NCI-H2107 (cell line): ENCODE data around the gene ITGA8.
"Not testable (repeated sequence)": the region's sequence is repeated elsewhere in the genome, so short reads cannot be mapped to it uniquely, and the experiment has no call there.

Experiments
- DNase-seq: peaks from one replicate; lab custom pipeline; 2025; lab: John Stamatoyannopoulos, UW

ITGA8 gene

DNA sequence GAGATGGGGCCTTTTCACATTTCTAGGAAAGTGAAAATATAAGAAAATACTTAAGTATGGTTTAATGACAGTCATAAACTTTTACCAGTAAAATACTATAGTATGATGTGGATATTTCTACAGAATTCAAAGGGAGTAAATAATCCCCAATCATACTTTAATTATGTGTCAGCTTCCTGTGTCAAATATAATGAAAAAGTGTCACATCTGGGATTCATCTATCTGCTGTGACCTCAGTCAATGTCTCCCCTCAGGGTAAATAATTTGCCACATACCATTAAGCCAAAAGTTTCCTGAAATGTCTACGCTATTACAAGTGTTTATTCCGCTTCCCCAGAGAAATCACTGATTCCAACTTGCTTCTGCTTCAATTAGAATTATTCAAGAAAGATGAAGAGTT, 110.5 kb downstream of the ITGA8 start:
- DNase-seq = no peak

DNA sequence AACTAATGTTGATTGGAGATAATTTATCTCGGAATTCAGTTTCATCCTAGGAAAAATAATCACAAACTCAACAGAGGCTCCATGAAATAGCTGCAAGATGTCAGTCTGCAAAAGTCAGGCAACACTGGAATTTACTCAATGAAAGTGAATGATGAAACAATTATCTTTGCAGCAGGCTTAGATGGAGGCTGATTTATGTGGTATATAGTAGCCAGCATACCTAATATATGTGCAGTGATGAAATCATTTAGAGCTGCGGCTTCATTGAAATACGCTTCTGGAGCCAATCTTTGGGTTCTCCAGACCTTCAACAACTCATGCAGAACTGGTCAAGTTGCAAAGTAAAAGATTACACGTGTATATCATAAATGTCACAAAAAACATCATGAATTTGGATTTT, 113.3 kb downstream of the ITGA8 start:
- DNase-seq = no peak

DNA sequence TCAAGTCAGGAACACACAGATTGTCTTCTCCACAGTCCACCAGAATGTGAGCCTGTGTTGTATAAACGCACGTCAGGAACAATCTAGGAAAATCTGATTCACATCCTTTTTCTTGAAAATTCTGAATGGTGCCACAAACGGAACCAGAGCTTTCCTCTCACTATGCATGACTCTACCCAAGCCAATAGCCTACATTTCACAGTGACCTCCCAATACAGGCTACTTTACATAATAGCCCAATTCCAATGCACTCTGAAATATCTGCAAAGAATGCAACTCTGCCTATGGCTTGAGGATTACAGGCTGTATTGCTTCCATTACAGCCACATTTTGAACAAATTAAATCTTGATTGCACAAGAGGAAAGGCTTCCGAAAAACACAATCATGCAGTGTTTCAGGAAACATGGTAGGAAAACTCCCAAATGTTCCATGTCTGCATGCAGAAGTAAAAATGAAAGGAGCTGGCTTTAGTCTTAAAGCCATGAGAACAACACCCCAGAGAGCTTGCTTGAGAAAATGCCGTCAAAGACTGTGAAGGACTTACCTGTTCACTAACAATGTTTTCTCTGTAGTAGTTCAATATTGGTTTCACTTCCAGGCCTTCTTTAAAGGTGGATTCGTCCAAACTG, 113.9 kb downstream of the ITGA8 start:
- DNase-seq = no peak

DNA sequence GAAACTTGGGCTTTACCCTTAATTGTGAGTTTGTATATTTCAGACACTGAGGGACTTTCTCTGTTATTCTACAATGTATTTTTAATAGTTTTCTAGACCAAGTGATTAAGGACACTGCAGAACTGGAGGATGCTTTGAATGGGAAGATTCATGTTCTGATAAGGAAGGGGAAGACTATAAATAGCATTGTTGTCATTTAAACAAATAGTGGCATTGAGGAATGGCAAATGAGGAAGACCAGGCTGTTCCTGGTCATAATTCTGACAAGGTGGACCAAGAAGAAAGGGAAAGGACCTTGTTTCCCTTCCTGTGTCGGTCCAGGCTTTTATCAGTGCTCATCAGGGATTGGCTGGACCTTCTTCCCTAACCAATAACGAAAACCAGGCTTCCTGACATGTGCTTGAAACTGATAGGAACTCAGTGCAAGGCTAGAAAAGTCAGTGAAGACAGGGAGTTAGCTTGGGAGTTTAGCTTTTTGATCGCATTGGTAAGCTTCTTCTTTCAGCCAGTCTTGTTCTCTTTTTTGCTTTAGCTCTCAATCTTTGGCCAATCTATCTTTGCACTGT, 116.2 kb downstream of the ITGA8 start:
- DNase-seq = no peak

DNA sequence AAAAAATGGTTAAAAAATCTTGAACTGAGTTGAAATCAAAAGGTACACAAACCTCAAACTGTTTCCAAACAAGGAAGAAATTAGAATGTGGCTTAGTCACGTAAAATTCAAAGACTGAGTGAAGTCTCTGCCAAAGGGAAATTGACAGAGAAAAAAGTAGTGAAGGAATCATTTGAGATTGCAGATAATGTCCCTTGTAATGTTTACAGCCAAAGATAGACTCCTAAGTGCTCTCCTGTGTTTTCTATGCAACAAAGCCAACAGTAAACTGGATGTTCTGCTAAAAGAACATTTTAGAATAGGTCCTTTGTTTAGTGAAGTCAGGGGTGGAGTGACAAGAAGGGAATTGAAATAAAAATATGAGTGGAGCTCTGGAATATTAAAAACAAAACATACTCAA, 117.9 kb downstream of the ITGA8 start:
- no peak for DNase-seq

DNA sequence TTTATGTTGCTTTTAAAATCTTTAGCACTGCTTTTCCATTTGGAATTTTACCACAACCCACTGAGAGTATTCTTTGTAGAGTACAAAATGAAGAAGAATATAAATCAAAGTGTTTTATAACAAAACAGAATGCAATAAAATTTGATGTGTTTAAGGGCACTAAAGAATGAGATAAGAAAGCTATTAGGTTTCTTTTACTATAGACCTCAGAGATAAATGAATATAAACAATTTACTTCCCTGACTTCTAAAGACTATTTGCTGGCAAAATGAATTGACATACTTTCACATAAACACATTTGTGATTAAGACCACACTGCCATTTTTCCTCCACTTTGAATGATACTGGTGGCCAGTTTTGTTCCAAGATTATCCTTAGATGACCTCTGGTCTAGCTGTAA, 124.5 kb downstream of the ITGA8 start:
- DNase-seq = no peak

DNA sequence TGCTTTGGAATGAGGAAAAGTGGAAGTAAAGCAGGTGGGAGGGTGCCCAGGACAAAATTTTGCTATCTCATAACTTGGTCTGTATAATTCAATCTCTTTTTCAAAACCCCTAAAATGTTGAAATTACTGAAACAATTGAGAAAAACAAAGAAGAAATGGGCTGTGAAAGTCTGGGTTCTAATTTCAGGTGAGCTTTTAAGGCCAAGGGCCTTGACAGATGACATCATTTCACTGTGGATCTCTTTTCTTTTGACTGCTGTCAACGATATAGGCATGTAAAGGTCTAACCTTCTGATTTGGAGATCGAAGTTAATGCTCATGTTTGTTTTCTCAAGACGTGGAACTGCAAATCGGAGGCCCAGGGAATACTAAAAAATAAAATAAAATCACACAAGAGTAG, 127.8 kb downstream of the ITGA8 start:
- DNase-seq = no peak

DNA sequence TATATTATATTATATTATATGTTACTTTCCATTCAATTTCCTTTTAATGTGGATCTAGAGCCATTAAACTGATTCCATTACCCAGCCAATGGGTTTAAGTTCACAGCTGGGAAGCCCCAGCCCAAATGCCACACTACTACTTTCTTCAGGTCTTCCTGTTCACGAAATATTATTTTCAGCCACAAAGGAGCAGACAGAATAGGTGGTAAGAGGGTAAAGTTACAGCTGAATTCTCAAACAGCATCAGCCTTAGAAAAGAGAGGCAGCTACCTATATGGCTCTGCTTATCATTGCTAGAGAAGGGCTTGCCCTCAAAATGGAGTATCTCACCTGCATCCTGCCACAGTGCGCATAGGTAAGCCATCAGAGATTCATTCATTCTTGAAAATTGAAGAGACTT, 128.3 kb downstream of the ITGA8 start:
- no peak for DNase-seq

DNA sequence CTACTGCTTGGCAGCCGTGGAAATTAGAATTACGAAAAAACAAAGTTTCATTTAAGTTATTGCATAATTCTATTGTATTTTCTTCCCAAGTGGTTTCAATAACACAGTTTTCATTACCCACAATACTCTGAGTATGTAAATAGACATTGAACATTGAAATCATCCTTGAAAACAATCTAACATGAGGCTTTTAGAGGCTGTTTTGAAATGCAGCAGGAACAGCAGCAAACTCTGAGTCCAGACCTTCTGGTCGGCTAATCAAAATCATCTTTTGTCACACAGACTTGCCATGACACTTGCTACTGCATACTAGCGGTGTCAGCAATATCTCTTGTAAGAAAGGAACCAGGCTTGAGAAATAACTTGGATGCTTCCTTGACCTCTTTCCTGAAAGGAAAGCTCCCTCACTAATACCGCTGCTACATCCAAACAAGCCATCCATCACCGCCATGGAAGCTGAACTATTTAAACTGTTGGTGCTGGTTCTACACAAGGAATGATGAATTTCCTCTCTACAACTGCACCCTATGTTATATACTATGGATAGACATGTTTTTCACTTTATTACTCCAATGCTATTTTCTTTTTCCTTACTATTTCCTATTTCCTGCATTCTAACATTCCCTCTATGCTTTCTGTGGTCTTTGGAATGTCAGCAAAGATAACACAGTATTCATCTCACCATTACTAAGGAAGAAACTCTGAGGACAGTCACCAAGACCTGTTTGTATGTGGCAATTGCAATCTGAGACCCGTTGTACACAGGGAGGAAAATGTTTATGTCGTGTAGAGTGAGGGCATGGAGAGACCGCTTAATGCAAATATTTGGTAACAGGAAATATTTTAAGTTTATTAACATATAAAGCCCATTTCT, 130.8 kb downstream of the ITGA8 start:
- no peak for DNase-seq

DNA sequence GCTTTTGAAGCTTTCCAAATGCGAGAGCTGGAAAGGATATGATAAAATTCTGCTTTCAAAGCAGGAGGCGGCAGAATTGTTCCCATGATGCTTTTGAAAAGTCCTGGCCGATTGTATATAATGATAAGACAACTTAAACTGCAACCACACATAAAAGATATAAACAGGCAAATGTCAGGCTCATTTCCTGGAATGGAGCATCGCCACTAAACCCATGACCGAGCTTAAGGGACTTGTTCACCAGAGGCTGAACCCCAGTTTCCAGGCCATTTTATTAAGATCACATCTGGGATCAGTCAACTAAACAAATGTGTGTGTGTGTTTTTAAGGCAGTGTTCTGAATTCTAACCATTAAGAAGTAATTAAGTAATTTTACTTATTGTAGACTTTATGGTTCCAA, 131.6 kb downstream of the ITGA8 start:
- DNase-seq = no peak

DNA sequence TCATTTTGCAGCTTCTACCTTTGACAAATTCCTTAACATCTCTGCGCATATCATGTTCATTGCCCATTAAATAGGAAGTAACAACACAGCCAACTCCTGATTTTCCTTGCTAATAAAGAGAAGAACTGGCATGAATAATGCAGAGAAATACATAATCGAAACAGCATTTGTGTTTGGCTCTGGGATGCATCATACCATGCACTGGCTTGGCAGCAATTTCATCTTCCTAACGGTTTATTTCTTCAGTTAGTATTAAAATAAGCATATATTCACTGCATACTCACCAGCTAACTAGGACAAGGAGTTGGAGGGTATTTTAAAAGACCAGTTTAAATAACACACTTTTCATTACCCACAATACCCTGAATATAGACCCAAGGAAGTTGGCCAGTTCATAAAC, 132.5 kb downstream of the ITGA8 start:
- no peak for DNase-seq

DNA sequence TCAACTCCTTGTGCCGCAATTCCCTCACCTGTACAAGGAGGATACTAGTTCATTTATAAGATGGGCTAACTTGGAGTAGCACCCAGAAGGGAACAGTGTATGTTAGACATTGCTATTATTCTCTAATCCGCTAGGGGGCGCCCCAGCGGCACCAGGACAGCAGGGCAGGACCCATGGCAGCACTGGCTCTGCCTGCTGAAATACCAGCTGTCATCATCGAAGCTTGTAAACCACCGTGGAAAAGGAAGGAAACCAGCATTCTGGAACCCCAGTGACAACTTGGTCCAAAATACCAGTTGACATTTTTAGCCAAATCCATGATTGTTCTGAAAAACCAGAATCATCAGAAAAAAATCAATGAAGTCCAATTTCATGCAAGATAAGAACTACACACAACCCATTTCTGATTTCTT, 134.4 kb downstream of the ITGA8 start:
- no peak for DNase-seq

DNA sequence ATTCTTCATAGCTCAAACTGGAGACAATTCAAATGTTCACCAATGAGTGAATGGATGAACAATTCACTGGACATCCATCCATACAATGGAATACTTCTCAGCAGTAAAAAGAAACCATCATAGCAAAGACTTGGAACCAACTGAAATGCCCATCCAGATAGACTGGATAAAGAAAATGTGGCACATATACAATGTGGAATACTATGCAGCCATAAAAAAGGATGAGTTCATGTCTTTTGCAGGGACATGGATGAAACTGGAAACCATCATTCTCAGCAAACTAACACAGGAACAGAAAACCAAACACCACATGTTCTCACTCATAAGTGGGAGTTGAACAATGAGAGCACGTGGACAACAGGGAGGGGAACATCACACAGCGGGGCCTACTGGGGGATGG, 136.8 kb downstream of the ITGA8 start:
- DNase-seq = not testable (repeated sequence)

DNA sequence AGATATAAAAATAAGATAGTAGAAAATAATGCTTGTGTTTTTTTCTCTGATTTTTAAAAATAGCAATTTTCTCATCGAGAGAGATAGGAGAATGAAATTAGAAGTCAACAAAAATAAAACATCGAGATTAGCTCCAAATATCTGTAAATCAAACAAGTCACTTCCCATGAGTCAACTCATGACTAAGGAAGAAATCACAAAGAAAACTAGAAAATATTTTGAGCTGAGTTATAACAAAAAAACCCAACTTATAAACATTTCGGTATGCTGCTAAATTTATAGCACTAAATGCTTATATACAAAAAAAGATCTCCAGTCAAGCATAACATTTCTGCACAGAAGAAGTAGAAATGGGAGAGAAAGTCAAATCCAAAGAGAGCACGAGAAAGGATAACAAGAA, 140.1 kb downstream of the ITGA8 start:
- no peak for DNase-seq

DNA sequence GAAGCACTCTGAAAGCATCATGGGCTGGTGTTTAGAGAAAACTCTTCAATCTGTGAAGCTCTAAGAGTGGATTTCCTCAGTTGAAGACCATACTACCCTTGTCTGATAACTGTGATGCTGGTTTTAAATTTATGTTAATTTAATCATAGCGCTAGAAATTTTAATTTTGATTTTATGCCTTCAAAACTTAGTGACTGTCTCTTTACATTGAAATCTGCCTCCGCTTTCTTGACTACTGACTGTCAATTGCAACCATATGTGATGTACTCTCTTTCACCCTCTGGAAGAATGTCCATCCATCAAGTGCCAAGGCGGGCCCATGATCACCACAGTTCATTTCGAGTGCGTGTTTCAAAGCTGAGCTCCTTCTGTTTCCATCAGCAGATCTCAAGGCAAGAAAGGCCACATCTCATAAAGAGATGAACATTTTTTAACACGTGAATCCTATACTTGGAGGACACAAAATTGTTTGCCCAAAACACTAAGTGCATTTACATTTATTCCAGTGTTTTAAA, 147.1 kb downstream of the ITGA8 start:
- DNase-seq = no peak

DNA sequence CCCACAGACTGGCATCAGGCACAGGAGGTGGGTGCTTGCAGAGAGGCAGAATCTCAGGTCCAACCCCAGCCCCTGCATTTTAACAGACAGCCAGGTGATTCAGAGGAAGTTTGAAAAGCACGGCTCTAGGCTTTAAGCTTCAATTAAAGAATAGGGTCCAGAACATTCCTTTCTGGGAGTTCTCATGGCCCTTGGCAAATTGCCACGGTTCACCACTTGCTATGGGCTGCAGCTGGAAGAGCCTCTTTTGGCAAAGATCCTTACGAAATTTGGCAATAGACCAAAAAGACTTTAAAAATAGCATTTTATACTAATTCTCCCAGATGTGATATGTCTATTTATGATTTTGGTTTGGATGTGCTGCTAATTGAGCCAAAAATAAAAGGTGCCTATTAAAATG, 148.1 kb downstream of the ITGA8 start:
- DNase-seq = no peak

DNA sequence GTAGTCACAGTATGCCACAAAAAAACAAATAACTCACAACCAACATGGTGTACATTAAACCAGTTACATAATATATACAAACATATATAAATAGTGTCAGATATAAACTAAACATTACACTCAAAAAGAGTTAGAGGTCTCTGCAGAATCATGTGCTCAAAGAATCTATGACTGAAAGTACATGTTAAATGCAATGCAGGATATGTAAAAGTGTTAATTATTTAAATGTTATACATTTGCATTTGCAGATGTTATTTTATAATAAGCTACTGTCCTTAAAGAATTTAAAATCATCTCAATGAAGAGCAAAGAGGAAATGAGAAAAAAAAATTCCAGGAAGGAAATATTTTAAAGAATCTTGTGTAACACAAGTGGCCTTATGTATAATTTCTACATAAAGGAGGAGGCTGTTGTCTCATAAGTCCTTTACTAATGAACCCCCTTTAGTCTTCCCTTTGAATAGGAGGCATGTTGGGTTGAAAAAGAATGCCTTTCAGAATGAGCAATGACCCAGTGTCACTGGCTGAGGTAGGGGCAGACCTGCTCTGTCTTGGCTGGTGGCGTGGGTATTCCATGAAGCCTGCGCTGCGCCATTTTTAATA, 148.9 kb downstream of the ITGA8 start:
- no peak for DNase-seq

DNA sequence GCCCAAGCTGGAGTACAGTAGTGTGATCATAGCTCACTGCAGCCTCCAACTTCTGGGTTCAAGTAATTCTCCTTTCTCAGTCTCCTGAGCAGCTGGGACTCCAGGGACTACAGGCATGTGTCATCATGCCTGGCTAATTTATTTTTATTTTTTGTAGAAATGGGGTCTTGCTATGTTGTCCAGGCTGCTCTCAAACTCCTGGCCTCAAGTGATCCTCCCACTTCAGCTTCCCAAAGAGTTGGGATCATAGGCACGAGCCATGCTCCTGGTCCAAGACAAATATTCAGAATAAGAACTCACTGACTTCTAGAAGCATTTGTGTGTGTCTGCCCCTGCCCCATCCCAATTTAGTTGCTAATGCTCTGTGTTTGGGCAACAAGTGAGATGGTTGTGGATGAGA, 151.8 kb downstream of the ITGA8 start:
- DNase-seq = no peak

DNA sequence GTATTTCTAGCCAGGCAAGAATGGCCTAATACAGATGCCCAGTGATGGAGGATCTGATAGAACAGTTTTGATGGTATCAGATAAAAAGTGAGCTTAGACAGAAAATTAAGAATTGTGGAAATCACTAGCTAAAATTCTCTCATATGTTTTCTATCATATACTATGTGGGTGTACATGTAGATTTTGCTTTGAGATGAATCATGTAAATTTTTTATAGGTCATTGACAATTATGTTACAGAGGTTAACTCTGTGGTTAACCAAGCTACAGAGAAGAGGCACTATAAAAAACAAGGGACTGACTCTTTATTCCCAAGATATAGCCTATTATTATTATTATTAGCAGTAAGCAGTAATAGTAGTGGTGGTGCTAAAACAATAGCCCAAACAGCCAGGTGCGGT, 156.5 kb downstream of the ITGA8 start:
- DNase-seq = no peak

DNA sequence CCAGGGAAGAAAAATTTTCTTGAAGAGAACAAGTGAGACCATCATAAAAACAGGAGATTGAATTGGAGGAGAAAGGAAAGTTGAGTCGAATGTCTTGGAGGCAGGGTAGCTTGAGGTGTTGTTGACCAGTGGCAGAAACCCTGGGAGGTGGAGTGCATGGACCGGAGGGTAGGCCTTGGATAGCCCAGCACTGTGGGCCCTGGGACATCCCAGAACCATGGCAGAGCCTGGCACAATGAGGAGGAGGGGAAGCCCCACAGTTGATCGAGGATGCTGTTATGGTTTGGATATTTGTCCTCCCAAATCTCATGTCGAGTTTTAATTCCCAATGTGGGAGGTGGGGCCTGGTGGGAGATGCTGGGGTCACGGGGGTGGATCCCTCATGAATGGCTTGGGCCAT, 157.1 kb downstream of the ITGA8 start:
- DNase-seq = no peak

DNA sequence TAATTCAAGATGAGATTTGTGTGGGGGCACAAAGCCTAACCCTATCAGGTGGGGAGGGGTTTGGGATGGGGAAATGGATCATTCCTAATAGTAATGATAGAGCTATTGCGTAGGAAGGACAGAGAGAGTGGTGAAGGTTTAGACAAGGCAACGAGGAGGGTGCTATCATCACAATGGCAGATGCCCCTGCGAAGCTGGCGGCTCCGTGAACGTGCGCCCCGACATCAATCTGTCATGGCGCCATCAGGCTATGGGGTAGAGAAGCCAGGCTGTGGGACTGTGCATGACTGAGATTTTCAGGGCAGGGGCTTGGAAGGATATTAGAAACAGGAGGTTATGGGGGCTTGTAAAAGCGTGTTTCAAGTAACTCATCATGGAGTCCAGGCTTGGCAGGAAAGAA, 157.6 kb downstream of the ITGA8 start:
- DNase-seq = no peak

DNA sequence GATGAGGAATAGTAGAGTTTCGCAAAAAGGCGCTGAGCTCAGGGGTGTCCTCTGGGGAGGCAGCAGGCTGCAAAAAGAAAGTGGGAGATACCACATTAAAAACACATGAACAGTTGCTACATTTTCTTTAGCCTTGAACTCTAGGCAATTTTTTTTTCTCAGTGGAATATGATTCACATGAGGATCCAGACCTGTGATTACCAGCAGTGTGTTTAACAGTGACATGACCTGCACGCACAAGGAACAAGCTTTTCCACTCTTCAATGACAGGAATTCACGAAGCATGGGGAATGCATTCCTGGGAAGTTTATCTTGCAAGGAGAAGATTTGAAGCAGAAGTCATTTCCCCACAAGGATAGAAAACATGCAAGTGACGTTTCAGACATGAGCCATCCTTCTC, 161.6 kb downstream of the ITGA8 start:
- no peak for DNase-seq

DNA sequence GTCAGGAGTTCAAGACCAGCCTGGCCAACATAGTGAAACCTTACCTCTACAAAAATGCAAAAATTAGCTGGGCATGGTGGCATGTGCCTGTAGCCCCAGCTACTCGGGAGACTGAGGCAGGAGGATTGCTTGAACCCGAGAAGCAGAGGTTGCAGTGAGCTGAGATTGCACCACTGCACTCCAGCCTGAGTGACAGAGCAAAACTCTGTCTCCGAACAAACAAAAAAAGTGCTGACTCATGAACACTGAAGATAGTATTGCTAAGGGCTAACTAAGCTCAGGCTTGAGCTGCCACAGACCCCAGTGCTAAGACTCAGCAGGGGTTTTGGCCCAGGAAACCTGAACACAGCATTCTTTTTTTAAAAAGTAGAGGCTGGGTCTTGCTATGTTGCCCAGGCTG, 162.6 kb downstream of the ITGA8 start:
- not testable (repeated sequence) for DNase-seq
